ENCODE results near the gene SYNE1. TPM values are rescaled to one million over a fixed set of nuclear protein-coding genes. Genes with fewer than 3 reads are reported as not detected.
"Not testable (repeated sequence)": the region's sequence is repeated elsewhere in the genome, so short reads cannot be mapped to it uniquely, and the experiment has no call there.

The SYNE1 gene
- total and polyA plus RNA-seq, 4 experiments from 2014 or later = 22.5 to 228 (median 144) TPM

DNA sequence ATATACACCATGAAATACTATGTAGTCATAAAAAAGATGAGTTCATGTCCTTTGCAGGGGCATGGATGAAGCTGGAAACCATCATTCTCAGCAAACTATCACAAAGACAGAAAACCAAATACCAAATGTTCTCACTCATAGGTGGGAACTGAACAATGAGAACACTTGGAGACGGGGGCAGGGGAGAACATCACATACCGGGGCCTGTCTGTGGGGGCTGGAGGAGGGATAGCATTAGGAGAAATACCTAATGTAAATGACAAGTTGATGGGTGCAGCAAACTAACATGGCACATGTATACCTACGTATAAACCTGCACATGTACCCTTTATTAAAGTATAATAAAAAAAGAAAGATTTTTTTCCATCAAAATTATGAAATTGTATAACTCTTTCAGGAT lies 22.4 kb downstream of the SYNE1 start:
- H3K27ac Mint-ChIP-seq; H3K27me3 Mint-ChIP-seq; H3K9me3 ChIP-seq (ENCODE audit: control insufficient read depth in 1 of 2, low read length in 2 of 2); DNase-seq; H3K4me3 ChIP-seq (ENCODE audit: low read length in 2 of 2); H3K36me3 Mint-ChIP-seq; H3K4me1 ChIP-seq (ENCODE audit: insufficient read depth, low read length); H3K4me3 Mint-ChIP-seq; H3K9me3 Mint-ChIP-seq; POLR2A ChIA-PET (ENCODE audit: partially characterized antibody); H3K27me3 ChIP-seq (ENCODE audit: insufficient read depth, low read length); H3K27ac ChIP-seq (ENCODE audit: low read depth, low read length); intact Hi-C loops (cut with micrococcal nuclease); H3K36me3 ChIP-seq (ENCODE audit: insufficient read depth, low read length); H3K4me1 Mint-ChIP-seq; CTCF ChIA-PET (ENCODE audit: partially characterized antibody): not testable (repeated sequence)

DNA sequence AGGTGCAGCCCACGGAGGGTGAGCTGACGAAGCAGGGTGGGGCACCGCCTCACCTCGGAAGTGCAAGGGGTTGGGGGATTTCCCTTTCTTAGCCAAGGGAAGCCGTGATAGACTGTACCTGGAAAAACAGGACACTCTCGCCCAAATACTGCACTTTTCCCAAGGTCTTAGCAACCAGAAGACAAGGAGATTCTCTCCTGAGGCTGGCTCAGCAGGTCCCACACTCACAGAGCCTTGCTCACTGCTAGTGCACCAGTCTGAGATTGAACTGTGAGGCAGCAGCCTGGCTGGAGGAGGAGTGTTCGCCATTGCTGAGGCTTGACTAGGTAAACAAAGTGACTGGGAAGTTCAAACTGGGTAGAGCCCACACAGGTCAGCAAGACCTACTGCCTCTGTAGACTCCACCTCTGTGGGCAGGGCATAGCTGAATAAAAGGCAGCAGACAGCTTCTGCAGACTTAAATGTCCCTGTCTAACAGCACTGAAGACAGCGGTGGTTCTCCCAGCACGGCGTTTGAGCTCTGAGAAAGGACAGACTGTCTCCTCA lies 28.0 kb downstream of the SYNE1 start:
- Histone ChIP-seq H3K36me3 (ENCODE audit: insufficient read depth, low read length) (no peaks in the 10 kb centered on the region), H3K4me1 (ENCODE audit: insufficient read depth, low read length) (no peaks in the 10 kb centered on the region), H3K27ac (ENCODE audit: low read depth, low read length) (no peak overlapping the region), H3K9me3 (ENCODE audit: control insufficient read depth in 1 of 2, low read length in 2 of 2) (no peaks in the 10 kb centered on the region), H3K4me3 (ENCODE audit: low read length in 2 of 2) (no peak overlapping the region), H3K27me3 (ENCODE audit: insufficient read depth, low read length) (no peaks in the 10 kb centered on the region)
- ChIA-PET CTCF (ENCODE audit: partially characterized antibody) (no interaction called here), POLR2A (ENCODE audit: partially characterized antibody) (no interaction called here)
- no peaks in the 10 kb centered on the region for H3K36me3 Mint-ChIP-seq
- H3K4me3 Mint-ChIP-seq = no peak overlapping the region
- no peak overlapping the region for H3K27ac Mint-ChIP-seq
- no peak for DNase-seq
- no peaks in the 10 kb centered on the region for H3K4me1 Mint-ChIP-seq
- H3K27me3 Mint-ChIP-seq = peaks cover 2 to 4% of the 10 kb centered on the region in 2 donors
- H3K9me3 Mint-ChIP-seq = peaks cover 0 to 8% (median 0%) of the 10 kb centered on the region in 8 donors
- intact Hi-C loops (cut with micrococcal nuclease) = no loop called here

GRCh38 chr6:152605941-152606340 lies 31.2 kb downstream of the SYNE1 start:
- H3K4me1 Mint-ChIP-seq = no peaks in the 10 kb centered on the region
- CTCF ChIA-PET (ENCODE audit: partially characterized antibody) = interaction anchor here (0.6 kb wide), 1 partner anchor 10 kb away, joined by 3 read pairs; no protein-coding TSS in a partner anchor
- Histone ChIP-seq H3K4me3 (ENCODE audit: low read length in 2 of 2) (no peak overlapping the region), H3K9me3 (ENCODE audit: control insufficient read depth in 1 of 2, low read length in 2 of 2) (no peaks in the 10 kb centered on the region), H3K36me3 (ENCODE audit: insufficient read depth, low read length) (no peaks in the 10 kb centered on the region), H3K4me1 (ENCODE audit: insufficient read depth, low read length) (no peaks in the 10 kb centered on the region), H3K27ac (ENCODE audit: low read depth, low read length) (no peak overlapping the region), H3K27me3 (ENCODE audit: insufficient read depth, low read length) (no peaks in the 10 kb centered on the region)
- peaks cover 0 to 6% (median 0%) of the 10 kb centered on the region in 8 donors for H3K9me3 Mint-ChIP-seq
- peaks cover 0 to 4% of the 10 kb centered on the region in 2 donors for H3K27me3 Mint-ChIP-seq
- POLR2A ChIA-PET (ENCODE audit: partially characterized antibody) = no interaction called here
- no peak overlapping the region for H3K27ac Mint-ChIP-seq
- no peak for DNase-seq
- intact Hi-C loops (cut with micrococcal nuclease) = no loop called here
- H3K36me3 Mint-ChIP-seq = no peaks in the 10 kb centered on the region
- H3K4me3 Mint-ChIP-seq = no peak overlapping the region

GRCh38 chr6:152605342-152605741 lies 31.8 kb downstream of the SYNE1 start:
- Mint-ChIP-seq H3K36me3 (no peaks in the 10 kb centered on the region), H3K9me3 (peaks cover 0 to 4% (median 0%) of the 10 kb centered on the region in 8 donors), H3K4me1 (no peaks in the 10 kb centered on the region), H3K27ac (no peak overlapping the region), H3K27me3 (peaks cover 0 to 4% of the 10 kb centered on the region in 2 donors), H3K4me3 (no peak overlapping the region)
- Histone ChIP-seq H3K36me3 (ENCODE audit: insufficient read depth, low read length) (no peaks in the 10 kb centered on the region), H3K9me3 (ENCODE audit: control insufficient read depth in 1 of 2, low read length in 2 of 2) (no peaks in the 10 kb centered on the region), H3K27ac (ENCODE audit: low read depth, low read length) (no peak overlapping the region), H3K4me3 (ENCODE audit: low read length in 2 of 2) (no peak overlapping the region), H3K27me3 (ENCODE audit: insufficient read depth, low read length) (no peaks in the 10 kb centered on the region), H3K4me1 (ENCODE audit: insufficient read depth, low read length) (no peaks in the 10 kb centered on the region)
- ChIA-PET POLR2A (ENCODE audit: partially characterized antibody) (no interaction called here), CTCF (ENCODE audit: partially characterized antibody) (no interaction called here)
- intact Hi-C loops (cut with micrococcal nuclease) = no loop called here
- no peak for DNase-seq

DNA sequence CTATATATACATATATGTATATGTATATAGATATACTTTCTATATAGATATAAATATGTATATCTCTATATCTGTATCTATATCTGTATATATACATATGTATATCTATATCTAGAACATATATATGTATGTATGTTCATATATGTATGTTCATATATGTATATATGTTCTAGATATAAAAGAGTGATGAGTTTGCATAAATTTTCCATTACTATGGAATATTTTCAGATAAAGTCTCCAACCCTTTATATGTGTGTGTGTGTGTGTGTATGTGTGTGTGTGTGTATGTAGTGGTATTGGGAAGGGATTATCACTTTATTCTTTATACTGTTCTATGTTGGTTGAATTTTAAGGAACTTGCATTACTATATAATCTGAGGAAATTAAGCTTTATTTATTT lies 33.3 kb downstream of the SYNE1 start:
- DNase-seq = no peak
- peaks cover 0 to 2% (median 0%) of the 10 kb centered on the region in 8 donors for H3K9me3 Mint-ChIP-seq
- no peak overlapping the region for H3K4me3 Mint-ChIP-seq
- no peaks in the 10 kb centered on the region for H3K4me1 Mint-ChIP-seq
- peaks cover 0 to 4% of the 10 kb centered on the region in 2 donors for H3K27me3 Mint-ChIP-seq
- no peaks in the 10 kb centered on the region for H3K9me3 ChIP-seq (ENCODE audit: control insufficient read depth in 1 of 2, low read length in 2 of 2)
- no peaks in the 10 kb centered on the region for H3K27me3 ChIP-seq (ENCODE audit: insufficient read depth, low read length)
- ChIA-PET CTCF (ENCODE audit: partially characterized antibody) (no interaction called here), POLR2A (ENCODE audit: partially characterized antibody) (no interaction called here)
- H3K4me1 ChIP-seq (ENCODE audit: insufficient read depth, low read length) = no peaks in the 10 kb centered on the region
- intact Hi-C loops (cut with micrococcal nuclease) = no loop called here
- no peak overlapping the region for H3K27ac ChIP-seq (ENCODE audit: low read depth, low read length)
- H3K4me3 ChIP-seq (ENCODE audit: low read length in 2 of 2) = no peak overlapping the region
- H3K27ac Mint-ChIP-seq = no peak overlapping the region
- H3K36me3 Mint-ChIP-seq = no peaks in the 10 kb centered on the region
- no peaks in the 10 kb centered on the region for H3K36me3 ChIP-seq (ENCODE audit: insufficient read depth, low read length)

DNA sequence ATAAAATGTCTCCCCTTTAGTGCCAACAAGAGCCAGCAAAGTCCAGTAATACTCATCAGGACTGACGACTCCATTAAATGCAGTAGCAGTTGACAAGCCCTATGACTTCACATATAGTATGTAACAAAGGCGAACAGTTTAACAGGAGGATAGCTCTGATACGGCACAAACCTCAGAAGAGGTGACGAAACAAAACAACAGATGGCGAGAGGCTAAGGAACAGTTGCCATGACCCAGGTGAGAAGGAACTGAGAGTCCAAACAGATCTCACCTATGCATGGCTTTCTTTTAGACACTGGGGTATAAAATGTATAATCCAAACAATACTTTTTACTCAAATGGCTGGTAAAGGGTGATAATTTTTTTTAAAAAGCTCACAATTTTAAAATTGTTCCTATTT lies 37.1 kb downstream of the SYNE1 start:
- CTCF ChIA-PET (ENCODE audit: partially characterized antibody) = no interaction called here
- POLR2A ChIA-PET (ENCODE audit: partially characterized antibody) = no interaction called here

GRCh38 chr6:152598901-152599537 lies 38.1 kb downstream of the SYNE1 start:
- Histone ChIP-seq H3K9me3 (ENCODE audit: control insufficient read depth in 1 of 2, low read length in 2 of 2) (no peaks in the 10 kb centered on the region), H3K4me3 (ENCODE audit: low read length in 2 of 2) (no peak overlapping the region), H3K27me3 (ENCODE audit: insufficient read depth, low read length) (no peaks in the 10 kb centered on the region), H3K27ac (ENCODE audit: low read depth, low read length) (no peak overlapping the region), H3K36me3 (ENCODE audit: insufficient read depth, low read length) (no peaks in the 10 kb centered on the region), H3K4me1 (ENCODE audit: insufficient read depth, low read length) (no peaks in the 10 kb centered on the region)
- Mint-ChIP-seq H3K27ac (no peak overlapping the region), H3K36me3 (no peaks in the 10 kb centered on the region), H3K27me3 (peaks cover 1 to 2% of the 10 kb centered on the region in 2 donors), H3K4me1 (no peaks in the 10 kb centered on the region), H3K9me3 (peaks cover 0 to 5% (median 0%) of the 10 kb centered on the region in 8 donors), H3K4me3 (no peak overlapping the region)
- intact Hi-C loops (cut with micrococcal nuclease) = no loop called here
- no peak for DNase-seq
- ChIA-PET POLR2A (ENCODE audit: partially characterized antibody) (no interaction called here), CTCF (ENCODE audit: partially characterized antibody) (no interaction called here)

More for the DNA sequence above, 37.1 kb downstream of the SYNE1 start:
- Mint-ChIP-seq H3K36me3 (no peaks in the 10 kb centered on the region), H3K9me3 (peaks cover 0 to 2% (median 0%) of the 10 kb centered on the region in 8 donors), H3K27ac (no peak overlapping the region), H3K4me3 (no peak overlapping the region), H3K4me1 (no peaks in the 10 kb centered on the region), H3K27me3 (peaks cover 0 to 1% of the 10 kb centered on the region in 2 donors)
- Histone ChIP-seq H3K36me3 (ENCODE audit: insufficient read depth, low read length) (no peaks in the 10 kb centered on the region), H3K4me3 (ENCODE audit: low read length in 2 of 2) (no peak overlapping the region), H3K27me3 (ENCODE audit: insufficient read depth, low read length) (no peaks in the 10 kb centered on the region), H3K4me1 (ENCODE audit: insufficient read depth, low read length) (no peaks in the 10 kb centered on the region), H3K9me3 (ENCODE audit: control insufficient read depth in 1 of 2, low read length in 2 of 2) (no peaks in the 10 kb centered on the region), H3K27ac (ENCODE audit: low read depth, low read length) (no peak overlapping the region)
- no peak for DNase-seq
- intact Hi-C loops (cut with micrococcal nuclease) = no loop called here
